HCT116 (cell line): ENCODE data around the gene PLEKHN1. TPM values are rescaled to one million over a fixed set of nuclear protein-coding genes. Genes with fewer than 3 reads are reported as not detected.

Experiments used
- ATAC-seq: fragments of 200-7000 bp; cut with Tn5 transposase; 2 replicates; pipeline ENCODE4 v1.9.1; 2020; ENCODE audit warnings: mild to moderate bottlenecking, moderate library complexity
- BruUV-seq: library from RNA; stranded (reverse); fragments of 400-500 nt; replicated peaks from 2 replicates; lab custom pipeline; 2021; lab: Mats Ljungman, UMichigan
- CTCF ChIA-PET: fragments of 300-600 bp; sonication (Branson Sonifier 250); formaldehyde crosslinking; loops from one replicate; lab custom pipeline; 2021; ENCODE audit warnings: antibody characterized with exemption; lab: Charles Lee
- POLR2A ChIA-PET: fragments of 300-600, 350-600 bp; sonication (Branson Sonifier 250); formaldehyde crosslinking; loops from one replicate; lab custom pipeline; 2021; ENCODE audit warnings: antibody characterized with exemption; lab: Charles Lee
- RAD21 ChIA-PET, 2 experiments: fragments of 300-600 bp; sonication (Branson Sonifier 250); formaldehyde crosslinking; loops; one replicate each; lab custom pipeline; 2023; ENCODE audit warnings: low total read pairs in 2 of 2; ENCODE audit not compliant: uncharacterized antibody in 2 of 2, unreplicated experiment in 2 of 2, low non-redundant PET in 1 of 2; lab: Charles Lee
- DNase-seq: peaks from one replicate; pipeline ENCODE4 v3.0.0-alpha.2; 2010; ENCODE audit warnings: low read depth, low spot score
- H2AFZ ChIP-seq: fragments of 200-600 bp; shearing (Covaris generic), sonication (generic); 2 replicates; pipeline ENCODE4 v1.6.1; 2017; ENCODE audit warnings: low read depth, mixed run types, mixed read lengths, antibody characterized with exemption, low read length; ENCODE audit not compliant: poor library complexity, severe bottlenecking
- H3K27ac ChIP-seq: 2 replicates; pipeline ENCODE4 v1.5.1; 2012; ENCODE audit warnings: low read depth, low read length
- H3K27me3 ChIP-seq: fragments of 200-600 bp; sonication (generic); 2 replicates; pipeline ENCODE4 v1.6.1; 2016; ENCODE audit warnings: mixed run types, low read length, mixed read lengths; ENCODE audit not compliant: insufficient read depth
- H3K36me3 ChIP-seq, 2 experiments: fragments of 200-500 bp in 1 of 2; fragments of 200-600 bp in 1 of 2; sonication (Bioruptor generic) in 1 of 2; sonication (generic) in 1 of 2; 2 replicates each; pipeline versions ENCODE4 v1.5.1 to v1.6.1; 2014 to 2016; ENCODE audit warnings: low read length in 2 of 2, inconsistent platforms in 1 of 2, mixed read lengths in 1 of 2, mixed run types in 1 of 2; ENCODE audit not compliant: insufficient read depth in 2 of 2, control insufficient read depth in 1 of 2
- H3K4me1 ChIP-seq, 2 experiments: fragments of 200-600 bp in 1 of 2; sonication (generic) in 1 of 2; 2 replicates each; pipeline versions ENCODE4 v1.5.1 to v1.6.1; 2012 to 2017; ENCODE audit warnings: low read length in 2 of 2, inconsistent platforms in 1 of 2, mild to moderate bottlenecking in 1 of 2, mixed read lengths in 1 of 2, mixed run types in 1 of 2, moderate library complexity in 1 of 2; ENCODE audit not compliant: insufficient read depth in 2 of 2, control insufficient read depth in 1 of 2
- H3K4me2 ChIP-seq: fragments of 200-600 bp; sonication (generic); 2 replicates; pipeline ENCODE4 v1.6.1; 2017; ENCODE audit warnings: mixed run types, low read length, mixed read lengths
- H3K4me3 ChIP-seq, 2 experiments: fragments of 200-600 bp in 1 of 2; sonication (generic) in 1 of 2; replicated peaks in 1 of 2; 2 replicates each; pipeline ENCODE4 v1.5.1; 2011 to 2016; ENCODE audit warnings: low read length in 2 of 2, control low read depth in 1 of 2, low read depth in 1 of 2, mild to moderate bottlenecking in 1 of 2, mixed read lengths in 1 of 2, mixed run types in 1 of 2
- H3K79me2 ChIP-seq: fragments of 200-600 bp; sonication (generic); 2 replicates; pipeline ENCODE4 v1.6.1; 2017; ENCODE audit warnings: mild to moderate bottlenecking, mixed run types, low read length, moderate library complexity, mixed read lengths; ENCODE audit not compliant: insufficient read depth
- H3K9ac ChIP-seq: fragments of 200-600 bp; sonication (generic); 2 replicates; pipeline ENCODE4 v1.6.1; 2016; ENCODE audit warnings: low read length, mixed read lengths
- H3K9me2 ChIP-seq: fragments of 200-600 bp; sonication (generic), shearing (Covaris generic); 2 replicates; pipeline ENCODE4 v1.6.1; 2017; ENCODE audit warnings: mixed run types, mild to moderate bottlenecking, moderate library complexity; ENCODE audit not compliant: insufficient read depth
- H3K9me3 ChIP-seq, 2 experiments: fragments of 200-500 bp in 1 of 2; fragments of 200-600 bp in 1 of 2; sonication (Bioruptor generic) in 1 of 2; sonication (generic) in 1 of 2; 2 replicates each; pipeline ENCODE4 v1.6.1; 2014 to 2017; ENCODE audit warnings: low read length in 2 of 2, mixed read lengths in 2 of 2, inconsistent platforms in 1 of 2, low read depth in 1 of 2, mild to moderate bottlenecking in 1 of 2, mixed run types in 1 of 2, moderate library complexity in 1 of 2; ENCODE audit not compliant: control insufficient read depth in 1 of 2, insufficient read depth in 1 of 2
- H4K20me1 ChIP-seq: fragments of 200-600 bp; sonication (generic), shearing (Covaris generic); 2 replicates; pipeline ENCODE4 v1.6.1; 2017; ENCODE audit warnings: mixed run types, mild to moderate bottlenecking, moderate library complexity; ENCODE audit not compliant: insufficient read depth
- EGR1 ChIP-seq: IDR thresholded peaks from 2 replicates; pipeline ENCODE4 v1.6.1; 2012; ENCODE audit warnings: low read depth
- ELF1 ChIP-seq: IDR thresholded peaks from 2 replicates; pipeline ENCODE4 v1.6.1; 2012; ENCODE audit warnings: low read depth, borderline replicate concordance
- JUND ChIP-seq: IDR thresholded peaks from 2 replicates; pipeline ENCODE4 v1.6.1; 2012
- POLR2A ChIP-seq: IDR thresholded peaks from 2 replicates; pipeline ENCODE4 v1.7.0; 2011; ENCODE audit warnings: borderline replicate concordance; ENCODE audit not compliant: insufficient read depth, insufficient read length; ENCODE audit errors: extremely low read depth
- RAD21 ChIP-seq: IDR thresholded peaks from 2 replicates; pipeline ENCODE4 v1.6.1; 2012; ENCODE audit warnings: low read depth, mild to moderate bottlenecking
- TCF7L2 ChIP-seq: IDR thresholded peaks from 2 replicates; pipeline ENCODE4 v1.7.0; 2011; ENCODE audit warnings: borderline replicate concordance, inconsistent platforms; ENCODE audit not compliant: insufficient read depth, insufficient read length; ENCODE audit errors: extremely low read depth
- YY1 ChIP-seq: IDR thresholded peaks from 2 replicates; pipeline ENCODE4 v1.6.1; 2011; ENCODE audit warnings: low read length, low read depth, moderate library complexity, mild to moderate bottlenecking; ENCODE audit not compliant: insufficient replicate concordance; ENCODE audit errors: extremely low read depth
- ZNF274 ChIP-seq: fragments of 200-500 bp; sonication (Bioruptor generic); IDR thresholded peaks from 2 replicates; pipeline ENCODE4 v1.6.1; 2014; ENCODE audit warnings: mild to moderate bottlenecking, low read depth, low read length, inconsistent platforms
- intact Hi-C: fragments of 100-400 bp; cut with micrococcal nuclease; formaldehyde crosslinking; loops from 2 replicates; pipeline ENCODE4 v1.10.0; 2022
- total RNA-seq: library from RNA; stranded (reverse); gene quantifications from one replicate; pipeline ENCODE4 v1.2.1, GENCODE V29; 2021; ENCODE audit not compliant: unreplicated experiment
- TF ChIP-seq, protein P1 (sequence below), 3 experiments: fragments of 200-600 bp in 1 of 3; sonication (generic) in 1 of 3; IDR thresholded peaks in 2 of 3; conservative IDR thresholded peaks in 1 of 3; 2 replicates each; pipeline ENCODE4 v1.5.1; 2012 to 2017; ENCODE audit warnings: low read depth in 2 of 3, low read length in 2 of 3, antibody characterized with exemption in 1 of 3, borderline replicate concordance in 1 of 3, control low read depth in 1 of 3, mild to moderate bottlenecking in 1 of 3, mixed read lengths in 1 of 3, mixed run types in 1 of 3, moderate library complexity in 1 of 3; ENCODE audit not compliant: insufficient read depth in 1 of 3
- TF ChIP-seq, protein P2 (sequence below): IDR thresholded peaks from 2 replicates; pipeline ENCODE4 v1.6.1; 2012; ENCODE audit warnings: low read depth
- TF ChIP-seq, protein P3 (sequence below): IDR thresholded peaks from 2 replicates; pipeline ENCODE4 v1.6.1; 2012

Gene PLEKHN1
- total RNA-seq, 1 experiment from 2014 or later = 11.6 TPM

DNA sequence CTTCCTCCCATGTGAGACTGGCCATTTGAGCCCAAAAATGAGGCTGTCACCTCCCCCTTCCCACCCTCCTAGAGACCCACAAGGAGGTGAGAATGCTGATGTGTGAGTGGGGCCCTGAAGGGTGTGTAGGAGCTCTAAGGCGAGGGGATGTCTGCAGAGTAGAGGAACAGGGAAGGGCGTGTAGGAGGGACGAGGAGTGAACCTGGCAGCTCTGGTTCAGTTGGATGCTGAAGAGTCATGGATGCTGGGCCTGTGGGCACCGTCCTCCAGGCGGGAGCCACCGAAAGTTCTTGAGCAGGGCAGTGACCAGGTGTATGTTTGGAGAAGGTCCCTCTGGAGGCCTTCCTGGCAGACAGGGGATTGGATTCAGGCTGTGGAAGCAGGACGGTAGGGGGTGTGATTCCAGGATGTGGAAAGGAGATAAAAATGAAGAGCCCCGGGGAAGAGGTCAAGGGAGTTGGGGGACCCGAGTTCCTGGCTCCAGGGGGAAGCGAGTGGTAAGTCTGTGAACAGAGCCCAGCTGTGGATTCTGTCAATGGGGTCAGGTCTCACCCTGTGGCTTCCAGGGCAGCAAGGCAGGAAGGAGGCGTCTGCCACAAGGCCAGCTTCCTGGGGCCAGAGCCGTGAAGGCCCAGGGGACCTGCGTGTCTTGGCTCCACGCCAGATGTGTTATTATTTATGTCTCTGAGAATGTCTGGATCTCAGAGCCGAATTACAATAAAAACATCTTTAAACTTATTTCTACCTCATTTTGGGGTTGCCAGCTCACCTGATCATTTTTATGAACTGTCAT is 34.7 kb upstream of the PLEKHN1 start:
- TF ChIP-seq ELF1 (no peak), TCF7L2 (no peak), ZNF274 (no peak)
- TF ChIP-seq, protein P1, sequence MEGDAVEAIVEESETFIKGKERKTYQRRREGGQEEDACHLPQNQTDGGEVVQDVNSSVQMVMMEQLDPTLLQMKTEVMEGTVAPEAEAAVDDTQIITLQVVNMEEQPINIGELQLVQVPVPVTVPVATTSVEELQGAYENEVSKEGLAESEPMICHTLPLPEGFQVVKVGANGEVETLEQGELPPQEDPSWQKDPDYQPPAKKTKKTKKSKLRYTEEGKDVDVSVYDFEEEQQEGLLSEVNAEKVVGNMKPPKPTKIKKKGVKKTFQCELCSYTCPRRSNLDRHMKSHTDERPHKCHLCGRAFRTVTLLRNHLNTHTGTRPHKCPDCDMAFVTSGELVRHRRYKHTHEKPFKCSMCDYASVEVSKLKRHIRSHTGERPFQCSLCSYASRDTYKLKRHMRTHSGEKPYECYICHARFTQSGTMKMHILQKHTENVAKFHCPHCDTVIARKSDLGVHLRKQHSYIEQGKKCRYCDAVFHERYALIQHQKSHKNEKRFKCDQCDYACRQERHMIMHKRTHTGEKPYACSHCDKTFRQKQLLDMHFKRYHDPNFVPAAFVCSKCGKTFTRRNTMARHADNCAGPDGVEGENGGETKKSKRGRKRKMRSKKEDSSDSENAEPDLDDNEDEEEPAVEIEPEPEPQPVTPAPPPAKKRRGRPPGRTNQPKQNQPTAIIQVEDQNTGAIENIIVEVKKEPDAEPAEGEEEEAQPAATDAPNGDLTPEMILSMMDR (IDR thresholded peaks at IDR 0.05 in 2 of 3, conservative IDR thresholded peaks at IDR 0.05 in 1 of 3; ENCODE audit: borderline replicate concordance in 1 of 3, insufficient read depth in 1 of 3, low read depth in 2 of 3, low read length in 2 of 3) = 0 out of 6 replicates have a peak, but pooled peaks of 1 of the 3 experiments have one; percentile 5
- TF ChIP-seq, all 23 proteins: peak for 1
- no TSS peak for BruUV-seq
- no peak overlapping the region for H3K27ac ChIP-seq
- H3K4me2 ChIP-seq = no peak overlapping the region
- peaks cover 0 to 13% of the 10 kb centered on the region in 2 experiments; a peak in 2 of 4 replicates for H3K4me1 ChIP-seq
- H2AFZ ChIP-seq = no peak overlapping the region
- ChIA-PET RAD21 (no interaction called here), CTCF (no interaction called here), POLR2A (no interaction called here)
- H3K9ac ChIP-seq = no peak overlapping the region
- peaks cover 9% of the 10 kb centered on the region; the same call in 1 of the 2 replicates for H3K27me3 ChIP-seq
- no peaks in the 10 kb centered on the region for H3K9me2 ChIP-seq
- H3K4me3 ChIP-seq = no peak overlapping the region
- ATAC-seq (no peak), DNase-seq (no peak)
- no peaks in the 10 kb centered on the region for H4K20me1 ChIP-seq
- no peaks in the 10 kb centered on the region for H3K79me2 ChIP-seq
- no peaks in the 10 kb centered on the region for H3K9me3 ChIP-seq
- no peaks in the 10 kb centered on the region for H3K36me3 ChIP-seq
- intact Hi-C loops = no loop called here

DNA sequence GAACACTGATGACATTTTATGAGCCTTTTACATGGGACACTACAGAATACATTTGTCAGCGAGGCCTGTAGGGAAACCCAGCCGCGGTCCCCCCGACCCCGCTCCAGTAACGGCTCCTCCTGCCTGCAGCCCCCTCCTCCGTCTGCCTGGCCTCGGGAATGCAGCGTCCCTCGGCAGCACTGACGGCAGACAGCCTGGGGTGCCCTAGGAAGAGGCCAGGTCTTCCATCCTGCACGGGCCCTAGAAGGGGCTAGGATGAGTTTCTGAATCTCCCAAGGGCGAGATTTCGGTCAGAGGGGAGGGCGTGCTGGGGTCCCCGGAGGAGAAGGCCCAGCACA is 34.1 kb upstream of the PLEKHN1 start:
- Histone ChIP-seq H3K9ac (no peak overlapping the region), H3K9me2 (no peaks in the 10 kb centered on the region), H3K27me3 (peaks cover 8% of the 10 kb centered on the region; the same call in 1 of the 2 replicates), H3K4me1 (peaks cover 0 to 13% of the 10 kb centered on the region in 2 experiments; a peak in 2 of 4 replicates), H3K9me3 (no peaks in the 10 kb centered on the region), H3K79me2 (no peaks in the 10 kb centered on the region), H2AFZ (no peak overlapping the region), H3K27ac (no peak overlapping the region), H4K20me1 (no peaks in the 10 kb centered on the region), H3K4me3 (no peak overlapping the region), H3K36me3 (no peaks in the 10 kb centered on the region), H3K4me2 (no peak overlapping the region)
- ATAC-seq = no peak
- ChIA-PET CTCF (no interaction called here), RAD21 (no interaction called here), POLR2A (no interaction called here)
- no TSS peak for BruUV-seq
- intact Hi-C loops = no loop called here
- no peak for DNase-seq
- TF ChIP-seq RAD21 = no peak
- TF ChIP-seq, protein P2, sequence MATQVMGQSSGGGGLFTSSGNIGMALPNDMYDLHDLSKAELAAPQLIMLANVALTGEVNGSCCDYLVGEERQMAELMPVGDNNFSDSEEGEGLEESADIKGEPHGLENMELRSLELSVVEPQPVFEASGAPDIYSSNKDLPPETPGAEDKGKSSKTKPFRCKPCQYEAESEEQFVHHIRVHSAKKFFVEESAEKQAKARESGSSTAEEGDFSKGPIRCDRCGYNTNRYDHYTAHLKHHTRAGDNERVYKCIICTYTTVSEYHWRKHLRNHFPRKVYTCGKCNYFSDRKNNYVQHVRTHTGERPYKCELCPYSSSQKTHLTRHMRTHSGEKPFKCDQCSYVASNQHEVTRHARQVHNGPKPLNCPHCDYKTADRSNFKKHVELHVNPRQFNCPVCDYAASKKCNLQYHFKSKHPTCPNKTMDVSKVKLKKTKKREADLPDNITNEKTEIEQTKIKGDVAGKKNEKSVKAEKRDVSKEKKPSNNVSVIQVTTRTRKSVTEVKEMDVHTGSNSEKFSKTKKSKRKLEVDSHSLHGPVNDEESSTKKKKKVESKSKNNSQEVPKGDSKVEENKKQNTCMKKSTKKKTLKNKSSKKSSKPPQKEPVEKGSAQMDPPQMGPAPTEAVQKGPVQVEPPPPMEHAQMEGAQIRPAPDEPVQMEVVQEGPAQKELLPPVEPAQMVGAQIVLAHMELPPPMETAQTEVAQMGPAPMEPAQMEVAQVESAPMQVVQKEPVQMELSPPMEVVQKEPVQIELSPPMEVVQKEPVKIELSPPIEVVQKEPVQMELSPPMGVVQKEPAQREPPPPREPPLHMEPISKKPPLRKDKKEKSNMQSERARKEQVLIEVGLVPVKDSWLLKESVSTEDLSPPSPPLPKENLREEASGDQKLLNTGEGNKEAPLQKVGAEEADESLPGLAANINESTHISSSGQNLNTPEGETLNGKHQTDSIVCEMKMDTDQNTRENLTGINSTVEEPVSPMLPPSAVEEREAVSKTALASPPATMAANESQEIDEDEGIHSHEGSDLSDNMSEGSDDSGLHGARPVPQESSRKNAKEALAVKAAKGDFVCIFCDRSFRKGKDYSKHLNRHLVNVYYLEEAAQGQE = no peak
- TF ChIP-seq JUND = no peak
- TF ChIP-seq, protein P3, sequence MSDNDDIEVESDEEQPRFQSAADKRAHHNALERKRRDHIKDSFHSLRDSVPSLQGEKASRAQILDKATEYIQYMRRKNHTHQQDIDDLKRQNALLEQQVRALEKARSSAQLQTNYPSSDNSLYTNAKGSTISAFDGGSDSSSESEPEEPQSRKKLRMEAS = no peak
- TF ChIP-seq ELF1 = no peak
- TF ChIP-seq YY1 = no peak
- no peak for TF ChIP-seq POLR2A
- no peak for TF ChIP-seq EGR1
